ENCODE results near the gene POPDC3.

DNA sequence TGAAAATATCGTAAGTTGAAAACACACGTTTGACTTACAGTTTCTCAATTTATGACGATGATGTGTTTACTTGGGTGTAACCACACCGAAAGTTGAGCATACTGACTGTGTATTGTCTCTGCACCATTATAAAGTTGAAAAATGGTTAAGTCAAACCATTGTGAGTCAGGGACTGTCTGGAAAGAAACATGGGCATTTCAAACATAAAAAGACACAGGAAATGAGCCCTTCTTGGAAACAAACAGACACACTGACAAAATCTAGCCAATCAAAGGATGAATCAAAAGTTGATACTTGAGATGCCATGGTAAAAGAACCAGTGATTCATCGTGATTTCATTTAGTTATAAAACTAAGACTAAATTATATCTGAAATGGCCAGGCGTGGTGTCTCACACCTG is 5.3 kb downstream of the POPDC3 start:
- TF ChIP-seq, protein P1, sequence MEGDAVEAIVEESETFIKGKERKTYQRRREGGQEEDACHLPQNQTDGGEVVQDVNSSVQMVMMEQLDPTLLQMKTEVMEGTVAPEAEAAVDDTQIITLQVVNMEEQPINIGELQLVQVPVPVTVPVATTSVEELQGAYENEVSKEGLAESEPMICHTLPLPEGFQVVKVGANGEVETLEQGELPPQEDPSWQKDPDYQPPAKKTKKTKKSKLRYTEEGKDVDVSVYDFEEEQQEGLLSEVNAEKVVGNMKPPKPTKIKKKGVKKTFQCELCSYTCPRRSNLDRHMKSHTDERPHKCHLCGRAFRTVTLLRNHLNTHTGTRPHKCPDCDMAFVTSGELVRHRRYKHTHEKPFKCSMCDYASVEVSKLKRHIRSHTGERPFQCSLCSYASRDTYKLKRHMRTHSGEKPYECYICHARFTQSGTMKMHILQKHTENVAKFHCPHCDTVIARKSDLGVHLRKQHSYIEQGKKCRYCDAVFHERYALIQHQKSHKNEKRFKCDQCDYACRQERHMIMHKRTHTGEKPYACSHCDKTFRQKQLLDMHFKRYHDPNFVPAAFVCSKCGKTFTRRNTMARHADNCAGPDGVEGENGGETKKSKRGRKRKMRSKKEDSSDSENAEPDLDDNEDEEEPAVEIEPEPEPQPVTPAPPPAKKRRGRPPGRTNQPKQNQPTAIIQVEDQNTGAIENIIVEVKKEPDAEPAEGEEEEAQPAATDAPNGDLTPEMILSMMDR (conservative IDR thresholded peaks at IDR 0.05), result no peak
- no peak for TF ChIP-seq ZFX (IDR thresholded peaks at IDR 0.05)
